SK-N-SH (cell line): ENCODE measurements around the gene SPIN2A.

Source experiments
- POLR2AphosphoS5 ChIP-seq: IDR thresholded peaks from 2 replicates; pipeline ENCODE4 v1.6.1; 2012; ENCODE audit warnings: low read depth, low read length
- RFX5 ChIP-seq: IDR thresholded peaks from 2 replicates; pipeline ENCODE4 v1.6.1; 2012; ENCODE audit warnings: mild to moderate bottlenecking, improper control_type of control experiment, low read length
- TF ChIP-seq, protein P1 (sequence below): fragments of 200-600 bp; sonication (generic); IDR thresholded peaks from 2 replicates; pipeline ENCODE4 v1.6.1; 2017; ENCODE audit warnings: antibody characterized with exemption, mild to moderate bottlenecking, moderate library complexity
- TF ChIP-seq, protein P2 (sequence below): IDR thresholded peaks from 2 replicates; pipeline ENCODE4 v1.4.0; 2012; ENCODE audit warnings: low read depth, borderline replicate concordance
- TF ChIP-seq, protein P3 (sequence below): IDR thresholded peaks from 2 replicates; pipeline ENCODE4 v1.6.1; 2012; ENCODE audit warnings: mild to moderate bottlenecking, low read depth, low read length, moderate library complexity

DNA sequence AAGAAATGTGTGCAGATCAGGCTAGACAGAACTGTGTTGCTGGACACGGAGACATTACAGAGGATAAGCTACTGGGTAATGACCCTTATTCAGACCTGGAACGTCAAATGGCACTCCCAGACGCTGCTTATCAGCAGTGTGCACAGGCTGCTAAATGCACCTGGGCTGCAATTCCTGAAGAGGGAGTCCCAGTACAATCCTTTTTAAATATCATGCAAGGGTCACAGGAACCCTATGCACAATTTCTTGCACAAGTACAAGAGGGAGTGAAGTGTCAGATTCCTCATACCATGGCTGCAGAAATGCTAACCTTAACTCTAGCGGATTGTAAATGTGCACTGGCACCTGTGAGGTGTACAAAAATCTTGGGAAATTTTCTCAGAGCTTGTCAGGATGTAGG, 32.8 kb downstream of the SPIN2A start:
- TF ChIP-seq POLR2AphosphoS5 = no peak
- TF ChIP-seq RFX5 = no peak
- TF ChIP-seq, protein P1, sequence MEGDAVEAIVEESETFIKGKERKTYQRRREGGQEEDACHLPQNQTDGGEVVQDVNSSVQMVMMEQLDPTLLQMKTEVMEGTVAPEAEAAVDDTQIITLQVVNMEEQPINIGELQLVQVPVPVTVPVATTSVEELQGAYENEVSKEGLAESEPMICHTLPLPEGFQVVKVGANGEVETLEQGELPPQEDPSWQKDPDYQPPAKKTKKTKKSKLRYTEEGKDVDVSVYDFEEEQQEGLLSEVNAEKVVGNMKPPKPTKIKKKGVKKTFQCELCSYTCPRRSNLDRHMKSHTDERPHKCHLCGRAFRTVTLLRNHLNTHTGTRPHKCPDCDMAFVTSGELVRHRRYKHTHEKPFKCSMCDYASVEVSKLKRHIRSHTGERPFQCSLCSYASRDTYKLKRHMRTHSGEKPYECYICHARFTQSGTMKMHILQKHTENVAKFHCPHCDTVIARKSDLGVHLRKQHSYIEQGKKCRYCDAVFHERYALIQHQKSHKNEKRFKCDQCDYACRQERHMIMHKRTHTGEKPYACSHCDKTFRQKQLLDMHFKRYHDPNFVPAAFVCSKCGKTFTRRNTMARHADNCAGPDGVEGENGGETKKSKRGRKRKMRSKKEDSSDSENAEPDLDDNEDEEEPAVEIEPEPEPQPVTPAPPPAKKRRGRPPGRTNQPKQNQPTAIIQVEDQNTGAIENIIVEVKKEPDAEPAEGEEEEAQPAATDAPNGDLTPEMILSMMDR = no peak; the same call in 1 of the 2 replicates
- TF ChIP-seq, protein P2, sequence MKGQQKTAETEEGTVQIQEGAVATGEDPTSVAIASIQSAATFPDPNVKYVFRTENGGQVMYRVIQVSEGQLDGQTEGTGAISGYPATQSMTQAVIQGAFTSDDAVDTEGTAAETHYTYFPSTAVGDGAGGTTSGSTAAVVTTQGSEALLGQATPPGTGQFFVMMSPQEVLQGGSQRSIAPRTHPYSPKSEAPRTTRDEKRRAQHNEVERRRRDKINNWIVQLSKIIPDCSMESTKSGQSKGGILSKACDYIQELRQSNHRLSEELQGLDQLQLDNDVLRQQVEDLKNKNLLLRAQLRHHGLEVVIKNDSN = no peak
- TF ChIP-seq, protein P3, sequence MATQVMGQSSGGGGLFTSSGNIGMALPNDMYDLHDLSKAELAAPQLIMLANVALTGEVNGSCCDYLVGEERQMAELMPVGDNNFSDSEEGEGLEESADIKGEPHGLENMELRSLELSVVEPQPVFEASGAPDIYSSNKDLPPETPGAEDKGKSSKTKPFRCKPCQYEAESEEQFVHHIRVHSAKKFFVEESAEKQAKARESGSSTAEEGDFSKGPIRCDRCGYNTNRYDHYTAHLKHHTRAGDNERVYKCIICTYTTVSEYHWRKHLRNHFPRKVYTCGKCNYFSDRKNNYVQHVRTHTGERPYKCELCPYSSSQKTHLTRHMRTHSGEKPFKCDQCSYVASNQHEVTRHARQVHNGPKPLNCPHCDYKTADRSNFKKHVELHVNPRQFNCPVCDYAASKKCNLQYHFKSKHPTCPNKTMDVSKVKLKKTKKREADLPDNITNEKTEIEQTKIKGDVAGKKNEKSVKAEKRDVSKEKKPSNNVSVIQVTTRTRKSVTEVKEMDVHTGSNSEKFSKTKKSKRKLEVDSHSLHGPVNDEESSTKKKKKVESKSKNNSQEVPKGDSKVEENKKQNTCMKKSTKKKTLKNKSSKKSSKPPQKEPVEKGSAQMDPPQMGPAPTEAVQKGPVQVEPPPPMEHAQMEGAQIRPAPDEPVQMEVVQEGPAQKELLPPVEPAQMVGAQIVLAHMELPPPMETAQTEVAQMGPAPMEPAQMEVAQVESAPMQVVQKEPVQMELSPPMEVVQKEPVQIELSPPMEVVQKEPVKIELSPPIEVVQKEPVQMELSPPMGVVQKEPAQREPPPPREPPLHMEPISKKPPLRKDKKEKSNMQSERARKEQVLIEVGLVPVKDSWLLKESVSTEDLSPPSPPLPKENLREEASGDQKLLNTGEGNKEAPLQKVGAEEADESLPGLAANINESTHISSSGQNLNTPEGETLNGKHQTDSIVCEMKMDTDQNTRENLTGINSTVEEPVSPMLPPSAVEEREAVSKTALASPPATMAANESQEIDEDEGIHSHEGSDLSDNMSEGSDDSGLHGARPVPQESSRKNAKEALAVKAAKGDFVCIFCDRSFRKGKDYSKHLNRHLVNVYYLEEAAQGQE = no peak
